Putamen (tissue), 1 donor: Measurements from ENCODE around the gene MAP1A.
"Not testable (repeated sequence)": the region's sequence is repeated elsewhere in the genome, so short reads cannot be mapped to it uniquely, and the experiment has no call there.

ENCODE experiments used
- DNase-seq: peaks from one replicate; pipeline ENCODE4 v3.0.0-alpha.2; 2016; ENCODE audit warnings: low spot score

The MAP1A gene

GRCh38 chr15:43529587-43530345, 12.4 kb downstream of the MAP1A start:
- DNase-seq = no peak

GRCh38 chr15:43531018-43531670, 13.7 kb downstream of the MAP1A start:
- DNase-seq = peak; percentile 66

- not testable (repeated sequence) for DNase-seq
Observed at GRCh38 chr15:43532826-43533225, 15.4 kb downstream of the MAP1A start.

GRCh38 chr15:43534897-43535296, 17.5 kb downstream of the MAP1A start:
- no peak for DNase-seq

- no peak for DNase-seq
Observed at GRCh38 chr15:43538091-43538490, 20.7 kb downstream of the MAP1A start.

- DNase-seq = no peak
Observed at GRCh38 chr15:43541785-43542184, 24.4 kb downstream of the MAP1A start.

GRCh38 chr15:43544266-43544665, 26.9 kb downstream of the MAP1A start:
- no peak for DNase-seq

- DNase-seq = no peak
Observed at GRCh38 chr15:43545426-43545825, 28.0 kb downstream of the MAP1A start.

GRCh38 chr15:43547539-43547938, 30.1 kb downstream of the MAP1A start:
- no peak for DNase-seq

GRCh38 chr15:43550527-43551363, 33.3 kb downstream of the MAP1A start:
- no peak for DNase-seq

- no peak for DNase-seq
Observed at GRCh38 chr15:43552256-43552655, 34.8 kb downstream of the MAP1A start.

- DNase-seq = no peak
Observed at GRCh38 chr15:43552986-43553385, 35.6 kb downstream of the MAP1A start.

- DNase-seq = not testable (repeated sequence)
Observed at GRCh38 chr15:43562753-43563152, 45.3 kb downstream of the MAP1A start.

- DNase-seq = not testable (repeated sequence)
Observed at GRCh38 chr15:43563793-43564192, 46.4 kb downstream of the MAP1A start.

- DNase-seq = not testable (repeated sequence)
Observed at GRCh38 chr15:43566615-43567014, 49.2 kb downstream of the MAP1A start.

GRCh38 chr15:43574607-43575006, 57.2 kb downstream of the MAP1A start:
- not testable (repeated sequence) for DNase-seq
